Measurements from ENCODE around the gene TOX3.

Gene TOX3

GRCh38 chr16:52563767-52564611 lies 17.0 kb upstream of the TOX3 start:
- DNase-seq, result no peak

- no peak for DNase-seq
Observed at GRCh38 chr16:52562770-52563169, 15.8 kb upstream of the TOX3 start.

GRCh38 chr16:52561910-52562741 lies 15.2 kb upstream of the TOX3 start:
- DNase-seq, result no peak

- DNase-seq, result no peak
Observed at GRCh38 chr16:52558448-52558847, 11.5 kb upstream of the TOX3 start.

GRCh38 chr16:52557236-52557635 lies 10.3 kb upstream of the TOX3 start:
- no peak for DNase-seq

- no peak for DNase-seq
Observed at GRCh38 chr16:52556083-52556482, 9.1 kb upstream of the TOX3 start.

GRCh38 chr16:52555572-52555971 lies 8.6 kb upstream of the TOX3 start:
- no peak for DNase-seq

GRCh38 chr16:52554334-52554733 lies 7.4 kb upstream of the TOX3 start:
- DNase-seq, result no peak

- DNase-seq, result no peak
Observed at GRCh38 chr16:52553322-52553721, 6.4 kb upstream of the TOX3 start.

- DNase-seq, result no peak
Observed at GRCh38 chr16:52552643-52553042, 5.7 kb upstream of the TOX3 start.

GRCh38 chr16:52549011-52549692 lies 2.2 kb upstream of the TOX3 start:
- no peak for DNase-seq

- DNase-seq, result no peak
Observed at GRCh38 chr16:52548261-52549010, 1.5 kb upstream of the TOX3 start.

GRCh38 chr16:52547834-52548215 lies 882 bp upstream of the TOX3 start:
- DNase-seq, result no peak

GRCh38 chr16:52546291-52547003 lies 496 bp downstream of the TOX3 start:
- DNase-seq, result no peak

- no peak for DNase-seq
Observed at GRCh38 chr16:52545898-52546266, 1.1 kb downstream of the TOX3 start.

GRCh38 chr16:52545222-52545897 lies 1.6 kb downstream of the TOX3 start:
- DNase-seq, result no peak

- DNase-seq, result no peak
Observed at GRCh38 chr16:52544703-52545102, 2.2 kb downstream of the TOX3 start.

GRCh38 chr16:52543654-52544053 lies 3.3 kb downstream of the TOX3 start:
- DNase-seq, result no peak

GRCh38 chr16:52540910-52541309 lies 6.0 kb downstream of the TOX3 start:
- no peak for DNase-seq

- DNase-seq, result no peak
Observed at GRCh38 chr16:52539191-52539590, 7.8 kb downstream of the TOX3 start.

- no peak for DNase-seq
Observed at GRCh38 chr16:52538511-52538910, 8.4 kb downstream of the TOX3 start.

GRCh38 chr16:52537516-52537915 lies 9.4 kb downstream of the TOX3 start:
- DNase-seq, result no peak

Measured in NCI-H226 (cell line).